ENCODE measurements around the gene ABCB6.

ABCB6 gene

DNA sequence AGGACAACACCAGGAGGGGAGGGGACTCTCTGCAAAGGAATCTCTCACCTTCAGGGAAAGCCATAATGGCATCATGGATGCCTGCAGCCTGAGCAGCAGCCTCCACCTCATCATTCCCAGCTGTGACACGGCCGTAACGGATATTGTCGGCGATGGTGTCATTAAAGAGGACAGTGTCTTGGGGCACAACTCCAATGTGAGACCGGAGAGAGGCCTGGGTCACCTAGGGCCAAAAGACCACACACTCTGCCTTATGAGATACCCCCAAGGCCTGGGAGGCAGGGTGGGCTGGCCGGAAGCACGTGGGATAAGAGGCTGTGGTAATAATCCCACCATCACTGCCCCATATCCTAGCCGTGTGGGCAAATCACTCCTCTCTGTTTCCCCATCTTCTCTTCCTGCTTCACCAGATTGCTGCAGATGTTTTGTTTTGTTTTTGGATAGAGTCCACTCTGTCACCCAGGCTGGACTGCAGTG lies 7.8 kb downstream of the ABCB6 start:
- Histone ChIP-seq H3K27me3 (ENCODE audit: insufficient read depth, insufficient read length) (no peaks in the 10 kb centered on the region), H3K36me3 (ENCODE audit: insufficient read depth, insufficient read length, low read length) (peaks cover 78% of the 10 kb centered on the region), H3K4me3 (ENCODE audit: insufficient read length, low read depth) (no peak overlapping the region), H3K9me3 (ENCODE audit: insufficient read depth, low read length) (no peaks in the 10 kb centered on the region), H3K9ac (ENCODE audit: insufficient read length, low read depth) (no peak overlapping the region), H3K4me1 (ENCODE audit: insufficient read depth, insufficient read length) (peaks cover 3% of the 10 kb centered on the region)
- no peak for DNase-seq (ENCODE audit: low read depth, low spot score)
- TF ChIP-seq SUZ12 (IDR thresholded peaks at IDR 0.05; ENCODE audit: extremely low read depth, insufficient read depth, insufficient read length), result no peak
- no peak for TF ChIP-seq ZNF274 (IDR thresholded peaks at IDR 0.05; ENCODE audit: low read depth, low read length)
- no peak for TF ChIP-seq YY1 (IDR thresholded peaks at IDR 0.05; ENCODE audit: insufficient read depth, insufficient read length)

DNA sequence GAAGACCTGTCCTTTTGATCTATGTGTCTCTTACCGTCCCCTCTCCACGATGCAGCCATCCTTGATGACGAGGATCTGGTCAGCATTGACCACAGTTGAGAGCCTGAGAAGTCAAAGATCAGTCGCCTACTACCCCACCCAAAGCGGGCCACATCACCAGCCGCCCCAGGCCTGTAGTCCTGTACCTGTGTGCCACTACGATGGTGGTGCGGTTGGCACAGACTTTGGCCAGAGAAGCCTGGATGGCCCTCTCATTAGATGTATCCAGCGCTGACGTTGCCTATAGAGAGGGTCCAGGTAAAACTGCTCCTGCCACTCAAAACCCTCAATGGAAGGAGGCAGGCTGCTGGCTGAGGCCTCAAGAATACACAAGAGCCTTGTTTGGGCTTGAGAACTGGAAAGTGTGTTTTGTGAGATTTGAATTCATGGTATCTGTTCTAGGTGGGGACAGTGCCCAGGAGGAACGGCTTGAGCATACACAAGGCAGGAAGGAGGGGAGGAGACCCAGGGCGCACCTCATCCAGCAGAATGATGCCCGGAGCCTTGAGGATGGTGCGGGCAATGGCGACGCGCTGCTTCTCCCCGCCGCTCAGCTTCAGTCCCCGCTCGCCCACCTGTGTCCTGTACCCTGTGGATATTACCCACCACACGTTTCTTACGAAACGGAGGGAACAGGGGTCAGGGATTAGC lies 8.4 kb downstream of the ABCB6 start:
- Histone ChIP-seq H3K4me1 (ENCODE audit: insufficient read depth, insufficient read length) (peaks cover 3% of the 10 kb centered on the region), H3K9me3 (ENCODE audit: insufficient read depth, low read length) (no peaks in the 10 kb centered on the region), H3K9ac (ENCODE audit: insufficient read length, low read depth) (no peak overlapping the region), H3K36me3 (ENCODE audit: insufficient read depth, insufficient read length, low read length) (peaks cover 73% of the 10 kb centered on the region), H3K4me3 (ENCODE audit: insufficient read length, low read depth) (no peak overlapping the region), H3K27me3 (ENCODE audit: insufficient read depth, insufficient read length) (no peaks in the 10 kb centered on the region)
- no peak for TF ChIP-seq YY1 (IDR thresholded peaks at IDR 0.05; ENCODE audit: insufficient read depth, insufficient read length)
- no peak for TF ChIP-seq SUZ12 (IDR thresholded peaks at IDR 0.05; ENCODE audit: extremely low read depth, insufficient read depth, insufficient read length)
- DNase-seq (ENCODE audit: low read depth, low spot score), result no peak

DNA sequence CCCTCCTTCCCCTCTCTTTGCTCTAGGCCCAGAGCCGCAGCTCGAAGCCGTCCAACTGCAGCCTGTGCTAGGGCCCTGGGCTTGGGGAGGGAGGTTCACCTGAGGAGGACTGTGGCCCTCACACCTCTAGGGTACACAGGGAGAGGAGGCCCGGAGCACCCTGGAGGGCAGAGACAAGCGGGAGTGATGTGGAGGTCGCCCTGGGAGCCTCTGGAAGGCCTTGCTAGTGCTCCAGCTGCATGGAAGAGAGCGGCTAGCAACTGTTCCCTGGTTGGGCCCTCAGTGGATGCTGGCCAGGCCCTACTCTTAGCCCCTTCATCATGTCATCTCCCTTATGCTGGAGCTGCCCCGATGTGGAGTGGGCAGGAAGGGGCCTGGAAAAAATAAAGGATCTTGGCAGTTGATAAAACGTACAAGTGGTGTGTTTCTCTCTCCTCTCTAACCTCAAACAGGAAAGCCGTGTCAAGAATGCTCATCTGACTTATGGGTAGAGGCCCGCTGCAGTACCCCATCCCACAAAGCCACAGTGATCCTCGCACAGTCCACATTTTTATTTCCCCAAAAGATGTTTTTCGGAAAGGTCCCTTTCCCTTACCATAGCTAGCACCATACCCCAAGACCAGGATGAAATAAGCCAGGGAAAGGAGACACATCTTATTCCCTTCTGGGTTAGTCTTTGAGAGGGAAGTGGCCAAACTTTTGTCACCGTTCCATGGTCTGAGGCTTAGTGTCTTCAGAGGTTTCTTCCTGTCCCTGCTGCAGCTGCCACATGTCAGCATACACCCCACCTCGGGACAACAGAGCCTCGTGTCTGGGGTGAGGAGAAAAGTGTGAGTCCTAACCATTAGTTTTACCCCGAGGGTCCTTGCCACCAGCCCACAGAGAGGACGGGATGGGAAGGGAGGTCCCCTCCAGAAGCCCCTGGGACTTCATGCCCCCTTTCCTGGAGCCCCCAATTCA lies 9.2 kb downstream of the ABCB6 start:
- Histone ChIP-seq H3K9me3 (ENCODE audit: insufficient read depth, low read length) (0 out of 2 replicates have a peak, but pooled peaks cover 6% of the 10 kb centered on the region), H3K4me3 (ENCODE audit: insufficient read length, low read depth) (no peak overlapping the region), H3K36me3 (ENCODE audit: insufficient read depth, insufficient read length, low read length) (peaks cover 65% of the 10 kb centered on the region), H3K4me1 (ENCODE audit: insufficient read depth, insufficient read length) (peaks cover 3% of the 10 kb centered on the region), H3K9ac (ENCODE audit: insufficient read length, low read depth) (no peak overlapping the region), H3K27me3 (ENCODE audit: insufficient read depth, insufficient read length) (no peaks in the 10 kb centered on the region)
- DNase-seq (ENCODE audit: low read depth, low spot score), result no peak
- TF ChIP-seq SUZ12 (IDR thresholded peaks at IDR 0.05; ENCODE audit: extremely low read depth, insufficient read depth, insufficient read length) (no peak), ZNF274 (IDR thresholded peaks at IDR 0.05; ENCODE audit: low read depth, low read length) (no peak), YY1 (IDR thresholded peaks at IDR 0.05; ENCODE audit: insufficient read depth, insufficient read length) (no peak)

DNA sequence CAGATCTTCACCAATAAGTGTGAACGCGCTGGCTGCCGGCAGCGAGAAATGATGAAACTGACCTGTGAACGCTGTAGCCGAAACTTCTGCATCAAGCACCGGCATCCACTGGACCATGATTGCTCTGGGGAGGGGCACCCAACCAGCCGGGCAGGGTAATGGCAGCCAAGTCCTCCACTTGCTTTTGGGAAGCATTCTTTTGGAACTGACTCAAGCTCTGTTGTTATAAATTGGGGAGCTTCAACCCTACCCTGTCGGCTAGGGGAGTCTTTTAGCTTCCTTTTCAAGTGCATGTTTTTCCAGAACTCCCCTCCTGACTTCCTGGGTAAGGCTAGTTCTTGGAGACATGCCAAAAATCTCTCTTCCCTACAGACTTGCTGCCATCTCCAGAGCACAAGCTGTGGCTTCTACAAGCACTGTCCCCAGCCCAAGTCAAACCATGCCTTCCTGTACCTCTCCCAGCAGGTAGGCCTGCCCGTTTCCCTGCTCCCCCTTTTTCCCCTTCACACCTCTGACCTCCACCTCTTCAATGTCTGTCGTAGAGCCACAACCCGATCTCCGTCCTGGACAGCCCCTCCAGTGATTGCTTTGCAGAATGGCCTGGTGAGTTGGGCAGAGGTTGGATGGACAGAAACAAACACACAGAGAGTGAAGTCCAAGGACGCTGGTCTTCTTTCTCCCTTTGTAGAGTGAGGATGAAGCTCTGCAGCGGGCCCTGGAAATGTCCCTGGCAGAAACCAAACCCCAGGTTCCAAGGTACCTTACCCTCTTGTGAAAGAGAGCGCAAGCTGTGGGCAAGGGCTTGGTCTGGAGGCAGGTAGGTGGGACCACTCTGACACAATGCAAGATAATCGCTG lies 10.6 kb downstream of the ABCB6 start:
- no peak for DNase-seq (ENCODE audit: low read depth, low spot score)
- H3K4me1 ChIP-seq (ENCODE audit: insufficient read depth, insufficient read length), result peaks cover 3% of the 10 kb centered on the region
- no peaks in the 10 kb centered on the region for H3K27me3 ChIP-seq (ENCODE audit: insufficient read depth, insufficient read length)
- TF ChIP-seq SUZ12 (IDR thresholded peaks at IDR 0.05; ENCODE audit: extremely low read depth, insufficient read depth, insufficient read length) (no peak), ZNF274 (IDR thresholded peaks at IDR 0.05; ENCODE audit: low read depth, low read length) (no peak)
- H3K36me3 ChIP-seq (ENCODE audit: insufficient read depth, insufficient read length, low read length), result peaks cover 51% of the 10 kb centered on the region
- no peak overlapping the region for H3K4me3 ChIP-seq (ENCODE audit: insufficient read length, low read depth)
- 0 out of 2 replicates have a peak, but pooled peaks cover 9% of the 10 kb centered on the region for H3K9me3 ChIP-seq (ENCODE audit: insufficient read depth, low read length)
- peak overlapping the region; percentile 88 for H3K9ac ChIP-seq (ENCODE audit: insufficient read length, low read depth)

DNA sequence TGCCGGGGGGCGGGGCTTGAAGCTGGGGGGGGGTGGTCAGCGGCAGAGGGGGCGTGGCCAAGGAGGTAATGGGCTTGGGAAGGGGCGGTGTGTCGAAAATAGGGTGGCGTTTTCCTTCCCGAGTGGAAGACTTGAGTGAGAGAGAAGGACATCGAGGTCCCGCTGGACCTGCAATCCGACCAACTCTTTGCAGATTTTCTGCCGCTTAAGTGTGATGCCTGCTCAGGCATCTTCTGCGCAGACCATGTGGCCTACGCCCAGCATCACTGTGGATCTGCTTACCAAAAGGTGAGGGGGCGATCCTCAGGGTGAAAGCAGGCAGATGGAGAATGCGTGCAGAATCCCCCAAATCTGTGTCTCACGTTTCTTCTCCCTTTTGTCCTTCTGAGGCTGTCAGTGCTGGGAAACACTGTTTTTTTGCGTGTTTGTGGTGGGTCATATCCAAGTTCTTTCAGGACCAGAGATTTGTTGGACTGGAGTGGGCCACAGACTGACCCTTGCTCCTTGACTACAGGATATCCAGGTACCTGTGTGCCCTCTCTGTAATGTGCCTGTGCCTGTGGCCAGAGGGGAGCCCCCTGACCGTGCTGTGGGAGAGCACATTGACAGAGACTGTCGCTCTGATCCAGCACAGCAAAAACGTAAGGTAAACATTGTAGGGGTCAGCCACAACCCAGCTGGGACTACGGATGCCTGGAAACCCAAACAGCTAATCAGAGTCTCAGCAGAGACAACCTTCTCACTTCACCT lies 11.4 kb downstream of the ABCB6 start:
- no peaks in the 10 kb centered on the region for H3K27me3 ChIP-seq (ENCODE audit: insufficient read depth, insufficient read length)
- peak overlapping the region; percentile 41 for H3K4me3 ChIP-seq (ENCODE audit: insufficient read length, low read depth)
- peaks cover 3% of the 10 kb centered on the region for H3K4me1 ChIP-seq (ENCODE audit: insufficient read depth, insufficient read length)
- H3K9me3 ChIP-seq (ENCODE audit: insufficient read depth, low read length), result 0 out of 2 replicates have a peak, but pooled peaks cover 9% of the 10 kb centered on the region
- peaks cover 43% of the 10 kb centered on the region for H3K36me3 ChIP-seq (ENCODE audit: insufficient read depth, insufficient read length, low read length)
- H3K9ac ChIP-seq (ENCODE audit: insufficient read length, low read depth), result peak overlapping the region; percentile 88
- TF ChIP-seq ZNF274 (IDR thresholded peaks at IDR 0.05; ENCODE audit: low read depth, low read length) (no peak), YY1 (IDR thresholded peaks at IDR 0.05; ENCODE audit: insufficient read depth, insufficient read length) (no peak), SUZ12 (IDR thresholded peaks at IDR 0.05; ENCODE audit: extremely low read depth, insufficient read depth, insufficient read length) (no peak)
- no peak for DNase-seq (ENCODE audit: low read depth, low spot score)
